H1 (cell line): Measurements from ENCODE around the gene FUNDC2. TPM values are rescaled to one million over a fixed set of nuclear protein-coding genes. Genes with fewer than 3 reads are reported as not detected.

ENCODE experiments used
- CTCF ChIA-PET: fragments of 300-600 bp; sonication (Branson Sonifier 250); formaldehyde crosslinking; loops from one replicate; lab custom pipeline; 2021; ENCODE audit not compliant: partially characterized antibody; lab: Charles Lee
- POLR2A ChIA-PET: fragments of 300-600 bp; sonication (Branson Sonifier 250); formaldehyde crosslinking; loops from one replicate; lab custom pipeline; 2021; ENCODE audit warnings: inconsistent platforms; ENCODE audit not compliant: partially characterized antibody; lab: Charles Lee
- DNase-seq, 2 experiments: peaks; one replicate each; pipeline versions ENCODE4 v3.0.0 to v3.0.0-alpha.2; 2010 to 2022; ENCODE audit warnings: low spot score in 2 of 2, low read depth in 1 of 2, mixed read lengths in 1 of 2
- FAIRE-seq: peaks from 2 replicates; lab custom pipeline; 2011; peaks lifted over from hg19 to GRCh38; lab: Jason Lieb, UNC
- H2AFZ ChIP-seq: 2 replicates; pipeline ENCODE4 v1.8.1; 2012; ENCODE audit warnings: low read length, inconsistent platforms
- H2AK5ac ChIP-seq: 2 replicates; pipeline ENCODE4 v1.6.1; 2013; ENCODE audit warnings: low read depth, low read length
- H2BK120ac ChIP-seq: replicated peaks from 2 replicates; pipeline ENCODE3; 2013; ENCODE audit warnings: low read depth, low read length, inconsistent platforms
- H2BK12ac ChIP-seq: 2 replicates; pipeline ENCODE4 v1.6.1; 2013; ENCODE audit warnings: low read depth, low read length
- H2BK15ac ChIP-seq: 2 replicates; pipeline ENCODE4 v1.6.1; 2013; ENCODE audit warnings: low read length
- H2BK20ac ChIP-seq: 2 replicates; pipeline ENCODE4 v1.6.1; 2013; ENCODE audit warnings: low read length
- H2BK5ac ChIP-seq: 2 replicates; pipeline ENCODE4 v1.6.1; 2013; ENCODE audit warnings: low read depth, low read length
- H3K14ac ChIP-seq: 2 replicates; pipeline ENCODE4 v1.6.1; 2013; ENCODE audit warnings: inconsistent platforms; ENCODE audit not compliant: insufficient read length
- H3K18ac ChIP-seq: 2 replicates; pipeline ENCODE4 v1.6.1; 2013; ENCODE audit warnings: low read length; ENCODE audit errors: extremely low read depth
- H3K23ac ChIP-seq: 2 replicates; pipeline ENCODE4 v1.6.1; 2013; ENCODE audit warnings: inconsistent platforms; ENCODE audit not compliant: insufficient read length
- H3K23me2 ChIP-seq: 2 replicates; pipeline ENCODE4 v1.6.1; 2013; ENCODE audit warnings: low read depth, low read length
- H3K27ac ChIP-seq: 2 replicates; pipeline ENCODE4 v1.6.1; 2011; ENCODE audit warnings: low read depth, low read length, inconsistent platforms
- H3K27me3 ChIP-seq, 4 experiments: replicated peaks in 1 of 4; 1 replicate in 1 of 4; 2 replicates in 3 of 4; pipeline versions ENCODE4 v1.6.1 to v1.8.1; 2011 to 2013; ENCODE audit warnings: low read length in 3 of 4, mild to moderate bottlenecking in 3 of 4, inconsistent platforms in 2 of 4, mixed read lengths in 2 of 4, moderate library complexity in 1 of 4; ENCODE audit not compliant: control insufficient read depth in 3 of 4, insufficient read depth in 3 of 4; ENCODE audit errors: extremely low read depth in 1 of 4
- H3K36me3 ChIP-seq, 4 experiments: 2 replicates each; pipeline versions ENCODE4 v1.6.1 to v1.8.1; 2011 to 2013; ENCODE audit warnings: mild to moderate bottlenecking in 4 of 4, low read length in 3 of 4, moderate library complexity in 2 of 4, control low read depth in 1 of 4, inconsistent platforms in 1 of 4; ENCODE audit not compliant: insufficient read depth in 4 of 4, control insufficient read depth in 2 of 4
- H3K4ac ChIP-seq: replicated peaks from 2 replicates; pipeline ENCODE3; 2013; ENCODE audit warnings: low read length, low read depth, mixed read lengths, inconsistent platforms; ENCODE audit not compliant: insufficient read length
- H3K4me1 ChIP-seq, 4 experiments: replicated peaks in 1 of 4; 1 replicate in 1 of 4; 2 replicates in 3 of 4; pipeline versions ENCODE4 v1.6.1 to v1.8.1; 2011 to 2013; ENCODE audit warnings: low read length in 3 of 4, inconsistent platforms in 2 of 4, mixed read lengths in 1 of 4; ENCODE audit not compliant: insufficient read depth in 4 of 4, control insufficient read depth in 3 of 4
- H3K4me2 ChIP-seq, 2 experiments: 2 replicates each; pipeline versions ENCODE4 v1.6.1 to v1.8.1; 2011 to 2013; ENCODE audit warnings: low read depth in 2 of 2, low read length in 2 of 2, control low read depth in 1 of 2, inconsistent platforms in 1 of 2, mild to moderate bottlenecking in 1 of 2; ENCODE audit not compliant: insufficient read depth in 1 of 2
- H3K4me3 ChIP-seq, 4 experiments: fragments of 200-600, 300-600 bp in 1 of 4; sonication (generic), shearing (Covaris generic), sonication (Bioruptor Twin) in 1 of 4; 2 replicates each; pipeline versions ENCODE4 v1.5.1 to v1.8.1; 2011 to 2016; ENCODE audit warnings: low read length in 4 of 4, low read depth in 3 of 4, control low read depth in 2 of 4, inconsistent platforms in 2 of 4, mild to moderate bottlenecking in 2 of 4, mixed read lengths in 1 of 4, moderate library complexity in 1 of 4; ENCODE audit not compliant: insufficient read depth in 2 of 4; ENCODE audit errors: extremely low read depth in 1 of 4
- H3K56ac ChIP-seq: replicated peaks from 2 replicates; pipeline ENCODE3; 2013; ENCODE audit warnings: low read depth, mild to moderate bottlenecking, mixed read lengths, low read length, inconsistent platforms; ENCODE audit not compliant: insufficient read length
- H3K79me1 ChIP-seq: 2 replicates; pipeline ENCODE4 v1.6.1; 2013; ENCODE audit warnings: low read depth, low read length, control low read depth
- H3K79me2 ChIP-seq, 2 experiments: 2 replicates each; pipeline versions ENCODE4 v1.6.1 to v1.8.1; 2012 to 2013; ENCODE audit warnings: low read length in 2 of 2, mild to moderate bottlenecking in 2 of 2, inconsistent platforms in 1 of 2; ENCODE audit not compliant: insufficient read depth in 2 of 2, control insufficient read depth in 1 of 2
- H3K9ac ChIP-seq, 4 experiments: replicated peaks in 1 of 4; 1 replicate in 1 of 4; 2 replicates in 3 of 4; pipeline versions ENCODE4 v1.6.1 to v1.8.1; 2011 to 2013; ENCODE audit warnings: low read depth in 3 of 4, low read length in 3 of 4, control low read depth in 2 of 4, mild to moderate bottlenecking in 2 of 4, moderate library complexity in 2 of 4, inconsistent platforms in 1 of 4; ENCODE audit errors: extremely low read depth in 1 of 4
- H3K9me3 ChIP-seq, 2 experiments: 2 replicates each; pipeline versions ENCODE4 v1.6.1 to v1.8.1; 2012 to 2013; ENCODE audit warnings: mild to moderate bottlenecking in 2 of 2, moderate library complexity in 2 of 2, control low read depth in 1 of 2, inconsistent platforms in 1 of 2, low read depth in 1 of 2, low read length in 1 of 2, mixed read lengths in 1 of 2; ENCODE audit not compliant: insufficient read depth in 2 of 2
- H4K20me1 ChIP-seq, 2 experiments: replicated peaks in 1 of 2; 2 replicates each; pipeline versions ENCODE3 to v1.8.1; 2011 to 2013; ENCODE audit warnings: inconsistent platforms in 2 of 2, low read length in 2 of 2, mild to moderate bottlenecking in 1 of 2; ENCODE audit not compliant: insufficient read depth in 2 of 2, control insufficient read depth in 1 of 2
- H4K5ac ChIP-seq: 2 replicates; pipeline ENCODE4 v1.6.1; 2013; ENCODE audit warnings: low read length, low read depth, mixed read lengths, inconsistent platforms; ENCODE audit not compliant: insufficient read length
- H4K8ac ChIP-seq: 2 replicates; pipeline ENCODE4 v1.8.0; 2013; ENCODE audit warnings: mild to moderate bottlenecking, moderate library complexity, low read length, inconsistent platforms; ENCODE audit not compliant: insufficient read depth; ENCODE audit errors: extremely low read depth
- H4K91ac ChIP-seq: replicated peaks from 2 replicates; pipeline ENCODE3; 2013; ENCODE audit warnings: low read length, mixed read lengths, inconsistent platforms; ENCODE audit not compliant: insufficient read length
- ASH2L ChIP-seq: fragments of 200-600, 300-600 bp; sonication (generic); IDR thresholded peaks from one replicate; pipeline ENCODE4 v1.7.1; 2017; ENCODE audit warnings: low read length
- BCL11A ChIP-seq, 2 experiments: IDR thresholded peaks; one replicate each; pipeline ENCODE4 v1.6.1; 2011; ENCODE audit warnings: low read depth in 2 of 2, low read length in 2 of 2, mild to moderate bottlenecking in 2 of 2
- EZH2 ChIP-seq: fragments of 200-600 bp; sonication (generic); IDR thresholded peaks from 2 replicates; pipeline ENCODE4 v1.7.1; 2012; ENCODE audit warnings: low read depth, mild to moderate bottlenecking, moderate library complexity, low read length, inconsistent platforms; ENCODE audit not compliant: severe bottlenecking
- HDAC2 ChIP-seq, 2 experiments: fragments of 300-600 bp in 1 of 2; sonication (generic) in 1 of 2; IDR thresholded peaks; 2 replicates each; pipeline ENCODE4 v1.6.1; 2011 to 2012; ENCODE audit warnings: low read depth in 2 of 2, low read length in 2 of 2, mild to moderate bottlenecking in 2 of 2, moderate library complexity in 2 of 2, borderline replicate concordance in 1 of 2, inconsistent platforms in 1 of 2
- KDM5A ChIP-seq: fragments of 200-600 bp; IDR thresholded peaks from 2 replicates; pipeline ENCODE4 v1.7.1; 2012; ENCODE audit warnings: mild to moderate bottlenecking, low read length, inconsistent platforms, mixed read lengths
- NANOG ChIP-seq: IDR thresholded peaks from 2 replicates; pipeline ENCODE4 v1.6.1; 2011; ENCODE audit warnings: low read length, low read depth, mild to moderate bottlenecking, inconsistent platforms; ENCODE audit not compliant: insufficient read depth, poor library complexity, severe bottlenecking
- SIRT6 ChIP-seq: IDR thresholded peaks from one replicate; pipeline ENCODE4 v1.7.1; 2012; ENCODE audit warnings: low read length, inconsistent platforms
- SP1 ChIP-seq: IDR thresholded peaks from 2 replicates; pipeline ENCODE4 v1.6.1; 2011; ENCODE audit warnings: low read depth, low read length
- SP2 ChIP-seq: IDR thresholded peaks from 2 replicates; pipeline ENCODE4 v1.6.1; 2012; ENCODE audit warnings: mild to moderate bottlenecking, low read length, inconsistent platforms
- TAF1 ChIP-seq: IDR thresholded peaks from 2 replicates; pipeline ENCODE4 v1.6.1; 2011; ENCODE audit warnings: mild to moderate bottlenecking, low read depth, low read length
- TBP ChIP-seq: IDR thresholded peaks from 2 replicates; pipeline ENCODE4 v1.6.1; 2011; ENCODE audit warnings: low read depth, low read length, improper control_type of control experiment
- WGBS, 2 experiments: shearing (Covaris generic) in 1 of 2; methylation state at CpG; one replicate each; pipeline versions ENCODE4 v1.1.6 to v1.1.7; 2013 to 2015; ENCODE audit warnings: low lambda C conversion rate in 2 of 2, mixed read lengths in 2 of 2, inconsistent platforms in 1 of 2, low coverage in 1 of 2, missing lambda C conversion rate in 1 of 2; ENCODE audit not compliant: insufficient replicate concordance in 2 of 2, insufficient coverage in 1 of 2, insufficient read length in 1 of 2; ENCODE audit errors: extremely low coverage in 1 of 2, missing lambda C conversion rate in 1 of 2; 5-methylcytosine and 5-hydroxymethylcytosine counted together
- polyA plus RNA-seq, 7 experiments: library from polyadenylated mRNA; depleted of rRNA in 3 of 7; stranded (reverse) in 5 of 7; unstranded in 2 of 7; fragments of >200 nt in 5 of 7; fragments of 200-250 nt in 2 of 7; gene quantifications; 1 replicate in 5 of 7; 2 replicates in 1 of 7; 4 replicates in 1 of 7; pipeline versions ENCODE4 v1.2.1 to v1.2.3, GENCODE V29; 2011 to 2013; ENCODE audit warnings: missing spikeins in 2 of 7, mixed read lengths in 2 of 7
- total RNA-seq: library from RNA; stranded (reverse); fragmentation: NEBNext Ultra II Directional; extraction: Animal tissue kit (Norgen Biotek cat#: 25700); gene quantifications from 2 replicates; pipeline ENCODE4 v1.2.1, GENCODE V29; 2021
- TF ChIP-seq, protein P1 (sequence below): IDR thresholded peaks from 2 replicates; pipeline ENCODE4 v1.6.1; 2012; ENCODE audit warnings: inconsistent platforms

FUNDC2 gene
- total and polyA plus RNA-seq, 2 of the 8 experiments (the other 6 are each of a cell fraction or from before 2014, with no cell fraction given) = 67.7 to 93.7 TPM

DNA sequence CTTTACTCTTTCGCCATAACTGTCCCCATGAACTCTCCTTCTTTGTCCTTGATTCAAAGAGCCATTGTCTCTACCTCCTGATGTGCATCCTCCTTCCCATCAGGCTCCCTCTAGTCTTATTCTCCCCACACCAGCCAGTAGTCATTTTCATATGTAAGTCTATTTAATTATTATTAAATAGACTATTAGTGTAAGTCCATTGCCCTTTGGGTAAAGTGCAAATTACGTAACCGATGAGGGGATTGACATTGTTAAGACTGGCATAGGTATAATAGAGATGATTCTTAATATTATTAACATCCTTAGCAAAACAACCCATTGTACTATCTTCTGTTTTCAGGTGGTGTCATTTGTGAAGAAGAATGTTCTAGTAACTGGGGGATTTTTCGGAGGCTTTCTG lies 27.6 kb downstream of the FUNDC2 start:
- 96% methylated on average over 4 of the region's 4 CpGs; no CpG with 5 or more reads in 1 of the 2 experiments for WGBS, 2 experiments
- H3K27me3 ChIP-seq = no peaks in the 10 kb centered on the region
- no peak overlapping the region for H3K18ac ChIP-seq
- no peak overlapping the region for H2AFZ ChIP-seq
- H2AK5ac ChIP-seq = no peak overlapping the region
- ChIA-PET POLR2A (no interaction called here), CTCF (interaction anchor here (1.2 to 3.8 kb wide), 2 partner anchors 8 to 72 kb away, joined by 3 to 15 read pairs; no protein-coding TSS in a partner anchor)
- H3K4ac ChIP-seq = no peak overlapping the region
- H3K56ac ChIP-seq = no peak overlapping the region
- no peaks in the 10 kb centered on the region for H3K4me1 ChIP-seq
- no peak overlapping the region for H3K14ac ChIP-seq
- H3K79me1 ChIP-seq = no peaks in the 10 kb centered on the region
- no peaks in the 10 kb centered on the region for H3K9me3 ChIP-seq
- no peak overlapping the region for H3K4me3 ChIP-seq
- no peak overlapping the region for H4K91ac ChIP-seq
- H3K27ac ChIP-seq = no peak overlapping the region
- H3K36me3 ChIP-seq = no peaks in the 10 kb centered on the region; a peak in 1 of 8 replicates
- H3K9ac ChIP-seq = no peak overlapping the region
- FAIRE-seq = no peak
- no peak overlapping the region for H4K5ac ChIP-seq
- H4K20me1 ChIP-seq = no peaks in the 10 kb centered on the region
- TF ChIP-seq SIRT6 = no peak
- no peak for TF ChIP-seq HDAC2 (IDR thresholded peaks at IDR 0.05; ENCODE audit: borderline replicate concordance in 1 of 2, low read depth in 2 of 2, low read length in 2 of 2)
- no peak for TF ChIP-seq ASH2L
- TF ChIP-seq, protein P1, sequence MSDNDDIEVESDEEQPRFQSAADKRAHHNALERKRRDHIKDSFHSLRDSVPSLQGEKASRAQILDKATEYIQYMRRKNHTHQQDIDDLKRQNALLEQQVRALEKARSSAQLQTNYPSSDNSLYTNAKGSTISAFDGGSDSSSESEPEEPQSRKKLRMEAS = no peak
- no peak for TF ChIP-seq TBP
- TF ChIP-seq NANOG = no peak
- no peak for TF ChIP-seq SP1
- TF ChIP-seq SP2 = no peak
- TF ChIP-seq EZH2 = no peak
- TF ChIP-seq KDM5A = no peak
- no peak for TF ChIP-seq TAF1
- TF ChIP-seq BCL11A (IDR thresholded peaks at IDR 0.05; ENCODE audit: low read depth in 2 of 2, low read length in 2 of 2) = no peak
- TF ChIP-seq, all 59 proteins: peak for 0
- Histone ChIP-seq H2BK12ac (no peak overlapping the region), H2BK5ac (no peak overlapping the region), H3K4me2 (no peak overlapping the region), H2BK20ac (no peak overlapping the region), H3K23me2 (no peaks in the 10 kb centered on the region), H3K79me2 (no peaks in the 10 kb centered on the region), H2BK15ac (no peak overlapping the region), H4K8ac (no peak overlapping the region), H2BK120ac (no peak overlapping the region), H3K23ac (no peak overlapping the region)
- no peak for DNase-seq
